Transverse colon (tissue), 4 donors: ENCODE data around the gene EYS.

Experiments used
- EP300 ChIP-seq: sonication (generic); formaldehyde crosslinking; IDR thresholded peaks from one replicate; pipeline ENCODE4 v1.6.1; 2017; ENCODE audit warnings: antibody characterized with exemption, low read depth
- POLR2AphosphoS5 ChIP-seq, 3 donors: sonication (generic); formaldehyde crosslinking; IDR thresholded peaks; one replicate each; pipeline ENCODE4 v1.6.1; 2016; ENCODE audit warnings: antibody characterized with exemption in 3 of 3
- TF ChIP-seq, protein P1 (sequence below), 5 experiments: fragments of 200-600 bp in 3 of 5; fragments of 450-650 bp in 2 of 5; sonication (generic) in 3 of 5; IDR thresholded peaks; 1 replicate in 2 of 5; 2 replicates in 3 of 5; pipeline ENCODE4 v1.5.1; 2016 to 2017; ENCODE audit warnings: antibody characterized with exemption in 5 of 5, inconsistent platforms in 3 of 5, mild to moderate bottlenecking in 2 of 5, moderate library complexity in 1 of 5

GRCh38 chr6:65728879-65729479, 22.0 kb upstream of the EYS start:
- TF ChIP-seq, protein P1, sequence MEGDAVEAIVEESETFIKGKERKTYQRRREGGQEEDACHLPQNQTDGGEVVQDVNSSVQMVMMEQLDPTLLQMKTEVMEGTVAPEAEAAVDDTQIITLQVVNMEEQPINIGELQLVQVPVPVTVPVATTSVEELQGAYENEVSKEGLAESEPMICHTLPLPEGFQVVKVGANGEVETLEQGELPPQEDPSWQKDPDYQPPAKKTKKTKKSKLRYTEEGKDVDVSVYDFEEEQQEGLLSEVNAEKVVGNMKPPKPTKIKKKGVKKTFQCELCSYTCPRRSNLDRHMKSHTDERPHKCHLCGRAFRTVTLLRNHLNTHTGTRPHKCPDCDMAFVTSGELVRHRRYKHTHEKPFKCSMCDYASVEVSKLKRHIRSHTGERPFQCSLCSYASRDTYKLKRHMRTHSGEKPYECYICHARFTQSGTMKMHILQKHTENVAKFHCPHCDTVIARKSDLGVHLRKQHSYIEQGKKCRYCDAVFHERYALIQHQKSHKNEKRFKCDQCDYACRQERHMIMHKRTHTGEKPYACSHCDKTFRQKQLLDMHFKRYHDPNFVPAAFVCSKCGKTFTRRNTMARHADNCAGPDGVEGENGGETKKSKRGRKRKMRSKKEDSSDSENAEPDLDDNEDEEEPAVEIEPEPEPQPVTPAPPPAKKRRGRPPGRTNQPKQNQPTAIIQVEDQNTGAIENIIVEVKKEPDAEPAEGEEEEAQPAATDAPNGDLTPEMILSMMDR (IDR thresholded peaks at IDR 0.05): no peak
- TF ChIP-seq EP300 (no peak), POLR2AphosphoS5 (IDR thresholded peaks at IDR 0.05) (no peak)
